Transverse colon (tissue), 3 donors: Measurements from ENCODE around the gene HTR5A.

Experiments
- EP300 ChIP-seq: sonication (generic); formaldehyde crosslinking; IDR thresholded peaks from one replicate; pipeline ENCODE4 v1.6.1; 2017; ENCODE audit warnings: antibody characterized with exemption, low read depth
- POLR2A ChIP-seq: fragments of 450-650 bp; IDR thresholded peaks from one replicate; pipeline ENCODE4 v1.6.1; 2016; ENCODE audit warnings: antibody characterized with exemption, mild to moderate bottlenecking, moderate library complexity
- TF ChIP-seq, protein P1 (sequence below), 5 experiments: fragments of 200-600 bp in 3 of 5; fragments of 450-650 bp in 2 of 5; sonication (generic) in 3 of 5; IDR thresholded peaks; 1 replicate in 2 of 5; 2 replicates in 3 of 5; pipeline ENCODE4 v1.5.1; 2016 to 2017; ENCODE audit warnings: antibody characterized with exemption in 5 of 5, inconsistent platforms in 3 of 5, mild to moderate bottlenecking in 2 of 5, moderate library complexity in 1 of 5

DNA sequence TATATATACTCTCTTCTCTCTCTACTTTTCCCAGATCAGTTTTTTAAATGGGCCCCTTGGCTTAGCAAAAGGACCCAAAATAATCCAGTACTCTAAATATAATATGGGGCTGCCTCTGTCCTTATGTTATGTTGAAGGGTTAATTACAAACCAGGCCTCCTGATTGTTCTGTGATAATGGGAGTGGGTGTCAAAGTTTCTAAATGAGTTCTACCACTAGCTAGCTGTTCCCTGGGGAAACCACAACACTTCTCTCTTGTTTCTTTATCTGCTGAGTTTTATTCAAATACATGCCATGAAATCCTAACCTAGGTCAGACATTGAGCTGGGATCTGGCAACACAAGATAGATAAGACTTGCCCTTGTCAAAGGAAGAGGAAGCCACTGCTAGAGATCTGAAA lies 3.8 kb downstream of the HTR5A start:
- TF ChIP-seq, protein P1, sequence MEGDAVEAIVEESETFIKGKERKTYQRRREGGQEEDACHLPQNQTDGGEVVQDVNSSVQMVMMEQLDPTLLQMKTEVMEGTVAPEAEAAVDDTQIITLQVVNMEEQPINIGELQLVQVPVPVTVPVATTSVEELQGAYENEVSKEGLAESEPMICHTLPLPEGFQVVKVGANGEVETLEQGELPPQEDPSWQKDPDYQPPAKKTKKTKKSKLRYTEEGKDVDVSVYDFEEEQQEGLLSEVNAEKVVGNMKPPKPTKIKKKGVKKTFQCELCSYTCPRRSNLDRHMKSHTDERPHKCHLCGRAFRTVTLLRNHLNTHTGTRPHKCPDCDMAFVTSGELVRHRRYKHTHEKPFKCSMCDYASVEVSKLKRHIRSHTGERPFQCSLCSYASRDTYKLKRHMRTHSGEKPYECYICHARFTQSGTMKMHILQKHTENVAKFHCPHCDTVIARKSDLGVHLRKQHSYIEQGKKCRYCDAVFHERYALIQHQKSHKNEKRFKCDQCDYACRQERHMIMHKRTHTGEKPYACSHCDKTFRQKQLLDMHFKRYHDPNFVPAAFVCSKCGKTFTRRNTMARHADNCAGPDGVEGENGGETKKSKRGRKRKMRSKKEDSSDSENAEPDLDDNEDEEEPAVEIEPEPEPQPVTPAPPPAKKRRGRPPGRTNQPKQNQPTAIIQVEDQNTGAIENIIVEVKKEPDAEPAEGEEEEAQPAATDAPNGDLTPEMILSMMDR (IDR thresholded peaks at IDR 0.05), result no peak
- no peak for TF ChIP-seq EP300
- no peak for TF ChIP-seq POLR2A
